ENCODE results near the gene MCTP1. TPM values are rescaled to one million over a fixed set of nuclear protein-coding genes. Genes with fewer than 3 reads are reported as not detected.

Gene MCTP1
- total and polyA plus RNA-seq, 9 of the 15 experiments (the other 6 are each of a cell fraction or from before 2014, with no cell fraction given), result 0.04 to 0.93 (median 0.06) TPM; not detected in 4

- no peak overlapping the region for H2AFZ ChIP-seq (ENCODE audit: low read depth, low read length)
- no peak overlapping the region for H3K27ac ChIP-seq (ENCODE audit: extremely low read depth, low read depth, low read length)
- intact Hi-C loops (cut with micrococcal nuclease) (no loop called here), in situ Hi-C loops (cut with MboI) (no loop called here)
- BruUV-seq (replicated peaks), result no TSS peak
- no peaks in the 10 kb centered on the region for H3K9me3 ChIP-seq (replicated peaks; ENCODE audit: control insufficient read depth, insufficient read depth, low read depth, low read length)
- peaks cover 0 to under 1% of the 10 kb centered on the region in 2 experiments; a peak in 1 of 5 replicates for H3K4me1 ChIP-seq (replicated peaks in 1 of 2; ENCODE audit: control insufficient read depth in 2 of 2, insufficient read depth in 2 of 2, low read length in 2 of 2)
- no peaks in the 10 kb centered on the region for H3K9me1 ChIP-seq (ENCODE audit: control insufficient read depth, insufficient read depth, low read length)
- H3K79me2 ChIP-seq (ENCODE audit: control insufficient read depth, insufficient read depth, low read length), result no peaks in the 10 kb centered on the region
- no peaks in the 10 kb centered on the region for H3K27me3 ChIP-seq (ENCODE audit: control insufficient read depth in 2 of 2, insufficient read depth in 2 of 2, low read length in 2 of 2)
- ChIA-PET POLR2A (no interaction called here), CTCF (ENCODE audit: low intra/inter-chr PET ratio) (no interaction called here)
- ATAC-seq (no peak), FAIRE-seq (no peak), DNase-seq (ENCODE audit: extremely low read depth in 1 of 4, low spot score in 3 of 4) (no peak)
- H3K9ac ChIP-seq (ENCODE audit: insufficient read depth in 1 of 2, low read depth in 2 of 2, low read length in 2 of 2), result no peak overlapping the region
- no peaks in the 10 kb centered on the region for H3K36me3 ChIP-seq (ENCODE audit: control insufficient read depth, insufficient read depth, low read length)
- TF ChIP-seq NCOA4 (IDR thresholded peaks at IDR 0.05; ENCODE audit: partially characterized antibody), result no peak
- no peak for TF ChIP-seq ZNF398 (CRISPR knock-in tag; IDR thresholded peaks at IDR 0.05)
- TF ChIP-seq MEF2A (IDR thresholded peaks at IDR 0.05; ENCODE audit: control insufficient read depth, low read depth, low read length), result no peak
- no peak for TF ChIP-seq CAMTA2 (CRISPR knock-in tag; conservative IDR thresholded peaks at IDR 0.05)
- no peak for TF ChIP-seq ZBTB5 (IDR thresholded peaks at IDR 0.05)
- no peak for TF ChIP-seq GMEB1 (CRISPR knock-in tag; IDR thresholded peaks at IDR 0.05)
- no peak for TF ChIP-seq THRB (CRISPR knock-in tag; conservative IDR thresholded peaks at IDR 0.05)
- no peak overlapping the region for H3K4me2 ChIP-seq (ENCODE audit: insufficient read depth, low read length)
- no peak overlapping the region for H3K4me3 ChIP-seq
- WGBS (ENCODE audit: insufficient coverage, low coverage, missing lambda C conversion rate), result 0% methylated on average over 3 of the region's 3 CpGs
- no peaks in the 10 kb centered on the region for H4K20me1 ChIP-seq (replicated peaks; ENCODE audit: control insufficient read depth, insufficient read depth, low read length)
Observed at GRCh38 chr5:94782383-94782782, 502.5 kb downstream of the MCTP1 start.
